GM18867 (cell line): ENCODE data around the gene CDC34.

ENCODE experiments used
- ATAC-seq: cut with Tn5 transposase; IDR thresholded peaks from one replicate; pipeline ENCODE4 v1.9.1; 2021; ENCODE audit warnings: mild to moderate bottlenecking, moderate library complexity; ENCODE audit not compliant: unreplicated experiment

CDC34 gene

DNA sequence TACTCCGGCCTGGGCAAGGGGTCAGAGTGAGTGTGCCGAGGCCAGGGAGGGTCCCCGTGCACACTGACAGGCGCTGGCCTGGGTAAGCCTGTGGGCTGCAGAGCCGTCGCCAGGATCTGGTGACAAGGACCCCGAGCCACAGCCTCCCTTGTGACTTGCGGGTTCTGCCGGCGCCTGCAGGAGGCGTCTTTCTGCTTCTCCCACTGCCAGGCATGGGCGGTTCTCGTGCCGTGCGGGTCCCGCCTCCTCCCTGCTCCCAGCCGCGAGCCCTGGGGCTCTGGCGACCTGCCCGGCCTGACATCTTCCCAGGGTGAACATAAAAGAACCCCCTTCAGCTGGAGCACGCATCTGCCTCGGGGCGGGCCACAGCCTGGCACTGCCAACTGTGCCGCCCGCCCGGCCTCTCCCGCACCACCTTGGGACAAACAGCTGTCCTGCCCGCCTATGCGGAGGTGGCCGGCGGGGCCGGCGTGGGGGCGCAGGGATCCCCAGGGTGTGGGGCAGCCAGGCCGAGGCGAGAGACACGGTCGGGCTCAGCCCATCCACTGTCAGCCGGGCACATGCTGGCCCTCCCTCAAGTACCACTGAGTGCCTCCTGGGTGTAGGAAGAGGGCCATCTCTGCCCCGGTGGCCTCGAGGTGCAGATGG lies 56.7 kb downstream of the CDC34 start:
- no peak for ATAC-seq

- ATAC-seq: no peak
Observed at GRCh38 chr19:588741-589692, 57.5 kb downstream of the CDC34 start.

DNA sequence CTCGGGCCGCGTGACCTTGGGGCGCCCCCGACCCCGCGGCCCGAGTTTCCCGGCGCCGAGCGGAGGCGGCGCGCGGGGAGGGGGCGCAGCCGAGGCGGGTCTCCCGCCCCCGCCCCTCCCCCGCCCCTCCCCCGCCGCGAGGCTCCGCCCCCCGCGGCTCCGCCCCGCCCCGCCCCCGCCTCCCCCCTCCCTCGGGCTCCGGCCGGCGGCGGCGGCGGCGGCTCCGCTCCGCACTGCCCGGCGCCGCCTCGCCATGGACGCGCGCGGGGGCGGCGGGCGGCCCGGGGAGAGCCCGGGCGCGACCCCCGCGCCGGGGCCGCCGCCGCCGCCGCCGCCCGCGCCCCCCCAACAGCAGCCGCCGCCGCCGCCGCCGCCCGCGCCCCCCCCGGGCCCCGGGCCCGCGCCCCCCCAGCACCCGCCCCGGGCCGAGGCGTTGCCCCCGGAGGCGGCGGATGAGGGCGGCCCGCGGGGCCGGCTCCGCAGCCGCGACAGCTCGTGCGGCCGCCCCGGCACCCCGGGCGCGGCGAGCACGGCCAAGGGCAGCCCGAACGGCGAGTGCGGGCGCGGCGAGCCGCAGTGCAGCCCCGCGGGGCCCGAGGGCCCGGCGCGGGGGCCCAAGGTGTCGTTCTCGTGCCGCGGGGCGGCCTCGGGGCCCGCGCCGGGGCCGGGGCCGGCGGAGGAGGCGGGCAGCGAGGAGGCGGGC lies 58.3 kb downstream of the CDC34 start, which contains the start of gene HCN2:
HCN2 (plus strand) TSS at position 189 of the 703 bp plus-strand sequence; CDS start at position 254, 65 bp downstream.
- no peak for ATAC-seq

- ATAC-seq: no peak
Observed at GRCh38 chr19:590396-590745, 58.8 kb downstream of the CDC34 start.

DNA sequence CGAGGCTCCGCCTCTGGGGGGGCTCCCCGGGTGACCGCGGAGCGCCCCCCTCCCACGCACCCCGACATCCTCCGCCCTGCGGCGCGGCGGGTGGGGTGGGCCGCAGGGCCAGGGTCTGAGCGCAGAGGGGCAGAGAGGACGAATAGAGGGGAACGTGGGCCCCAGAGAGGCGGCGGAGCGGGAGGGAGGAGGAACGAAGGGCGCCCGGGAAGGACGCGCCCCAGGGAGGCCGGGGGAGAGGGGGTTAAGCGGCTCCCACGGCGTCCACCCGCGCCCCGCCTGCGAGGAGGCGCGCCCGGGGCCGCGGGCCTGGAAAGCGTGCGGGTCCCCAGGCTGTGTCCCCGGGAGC lies 59.2 kb downstream of the CDC34 start:
- ATAC-seq: no peak

GRCh38 chr19:591099-591958 lies 59.8 kb downstream of the CDC34 start:
- no peak for ATAC-seq
